GM19455 (cell line): ENCODE data around the gene PPT2.
A peak's percentile ranks its signal among the peaks of the same experiment; 100 is the strongest.
"Not testable (repeated sequence)": the region's sequence is repeated elsewhere in the genome, so short reads cannot be mapped to it uniquely, and the experiment has no call there.

Experiments
- ATAC-seq: cut with Tn5 transposase; IDR thresholded peaks from one replicate; pipeline ENCODE4 v1.9.1; 2021; ENCODE audit not compliant: unreplicated experiment

Gene PPT2

DNA sequence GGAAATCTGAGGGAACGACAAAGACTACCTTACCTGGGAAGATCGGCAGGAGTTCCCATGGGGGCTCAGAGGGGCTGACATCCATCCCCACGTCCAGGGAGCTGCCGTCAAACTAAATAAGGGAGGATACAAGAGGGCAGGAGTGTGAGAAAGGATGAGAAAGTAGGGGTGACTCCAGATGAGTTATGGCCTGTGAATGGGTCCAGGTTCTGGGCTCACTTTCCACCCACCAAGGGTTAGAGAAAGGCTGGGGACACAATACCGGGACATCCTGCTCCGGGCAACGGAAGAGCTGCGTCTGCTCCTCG, 26.6 kb upstream of the PPT2 start:
- no peak for ATAC-seq

DNA sequence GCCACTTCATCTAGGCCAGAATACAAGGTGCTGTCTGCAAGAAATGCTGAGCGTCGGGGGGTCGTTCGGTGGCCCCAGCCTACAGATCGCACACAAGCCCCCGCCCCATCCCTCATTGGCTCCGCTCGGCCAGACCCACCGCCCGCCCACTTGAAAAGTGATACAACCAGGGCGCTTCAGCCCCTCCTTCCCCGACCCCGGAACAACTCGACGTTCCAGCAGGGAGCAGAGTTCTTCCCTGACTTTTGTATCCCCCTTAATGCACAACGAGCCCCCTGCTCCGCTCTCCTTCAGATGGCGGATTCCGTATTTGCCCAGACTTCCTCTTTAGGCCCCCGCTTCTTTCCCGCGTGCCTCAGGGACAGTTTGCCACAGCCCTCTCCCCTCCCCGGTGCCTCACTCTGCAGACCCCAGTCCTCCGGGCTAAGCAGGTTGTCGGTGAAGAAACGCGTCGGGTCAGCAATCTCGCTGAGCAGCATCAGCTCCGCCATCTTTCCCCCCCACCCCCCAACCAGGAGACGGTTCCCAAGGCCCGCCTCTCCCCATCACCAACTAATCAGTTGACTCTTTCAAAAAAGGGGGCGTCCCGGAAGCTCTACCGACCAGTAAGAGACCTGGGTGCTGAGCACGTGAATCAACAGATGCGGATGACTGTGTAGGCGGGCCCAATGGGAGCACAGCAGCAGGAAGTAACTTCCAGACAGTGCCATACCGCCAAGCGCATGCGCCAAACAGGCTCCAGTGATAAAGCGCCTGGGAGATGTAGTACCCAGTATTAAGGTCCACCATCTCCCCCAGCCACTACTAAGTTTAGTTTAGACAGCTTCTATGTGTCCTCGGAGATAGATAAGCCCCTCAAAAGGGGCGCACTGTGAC, 26.0 kb upstream of the PPT2 start, which contains the start of gene ATF6B:
ATF6B (minus strand) TSS at position 530 of the 876 bp plus-strand sequence; CDS start at position 491, 39 bp downstream.
- peak; percentile 73 for ATAC-seq

DNA sequence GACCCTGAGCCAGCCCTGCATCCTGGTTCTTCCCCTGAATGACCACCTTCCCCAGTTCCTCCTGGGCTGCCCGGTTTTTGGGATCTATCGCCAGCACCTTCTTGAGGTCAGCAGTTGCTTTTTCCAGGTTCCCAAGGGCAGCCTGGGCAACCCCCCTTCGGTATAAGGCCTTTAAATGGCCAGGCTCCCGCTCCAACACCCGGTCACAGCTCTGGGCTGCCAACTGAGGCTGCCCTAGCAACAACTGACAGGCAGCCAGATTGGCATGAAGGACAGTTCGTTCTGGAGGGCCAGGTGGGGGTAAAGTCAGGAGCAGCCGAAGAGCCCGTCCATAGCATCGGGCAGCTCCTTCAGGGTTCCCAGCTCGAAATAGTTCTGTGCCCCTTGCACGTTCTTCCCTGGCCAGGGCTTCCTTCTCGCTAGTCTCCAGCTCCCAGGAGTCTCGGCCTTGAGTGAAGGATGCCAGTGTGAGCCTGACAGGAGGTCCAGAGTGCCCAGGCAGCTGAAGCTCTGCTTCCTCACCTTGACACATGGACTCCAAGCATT, 25.1 kb upstream of the PPT2 start:
- ATAC-seq: no peak

DNA sequence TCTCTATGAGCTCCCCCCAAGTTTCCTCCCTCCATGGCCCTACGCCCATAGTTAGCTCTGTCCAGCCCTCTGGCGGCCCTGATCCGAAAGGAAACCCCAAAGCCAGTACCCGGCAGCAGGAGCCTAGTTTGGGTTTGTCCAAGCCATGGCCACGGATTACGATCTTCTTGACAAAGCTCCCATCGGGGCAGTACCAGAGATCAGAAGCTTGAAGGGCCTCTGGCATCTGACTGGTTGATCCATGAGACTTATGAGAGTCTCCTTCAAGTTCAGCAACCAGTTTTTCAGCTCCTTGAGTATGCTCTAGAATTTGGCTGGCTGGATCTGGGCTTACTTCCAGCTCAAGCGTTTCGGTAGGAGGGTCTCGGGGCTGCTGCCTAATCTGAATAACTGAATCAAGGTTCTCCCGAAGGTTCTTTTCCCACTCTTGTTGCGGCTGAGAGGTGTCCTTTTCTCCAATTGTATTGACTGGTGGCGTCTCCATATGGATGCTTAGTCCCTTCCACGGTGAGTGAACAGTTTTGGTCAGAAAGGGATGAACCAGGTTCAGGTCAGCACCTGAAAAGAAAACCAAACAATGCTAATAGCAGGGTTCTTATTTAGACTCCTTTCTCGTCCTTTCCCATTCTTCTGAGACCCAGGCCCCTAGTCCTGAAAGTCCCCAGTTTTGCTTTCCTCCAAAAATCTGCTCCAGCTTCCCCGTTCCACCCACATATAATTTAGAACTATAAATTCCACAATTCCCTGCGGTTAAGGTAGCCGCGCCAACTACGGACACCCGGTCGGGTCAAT, 24.4 kb upstream of the PPT2 start:
- no peak for ATAC-seq

- no peak for ATAC-seq
These were observed 22.4 kb upstream of the PPT2 start for GRCh38 chr6:32131439-32131948.

DNA sequence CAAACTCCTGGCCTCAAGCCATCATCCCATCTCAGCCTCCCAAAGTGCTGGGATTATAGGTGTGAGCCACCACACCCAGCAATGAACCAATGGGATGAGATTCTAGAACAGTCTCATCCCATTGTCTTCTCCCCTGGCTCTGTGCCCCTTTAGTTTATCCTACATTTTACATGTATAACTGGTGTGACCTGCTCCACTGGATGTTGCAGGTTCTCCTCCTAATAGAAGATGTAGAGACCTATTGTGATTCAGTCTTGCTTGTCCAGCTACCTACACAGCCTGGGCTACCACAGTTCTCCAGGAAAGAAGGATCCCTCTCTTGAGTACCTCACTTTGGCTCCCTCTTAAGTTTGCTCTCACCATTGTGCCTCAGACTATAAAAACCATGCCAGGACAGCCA, 21.8 kb upstream of the PPT2 start:
- ATAC-seq: no peak

DNA sequence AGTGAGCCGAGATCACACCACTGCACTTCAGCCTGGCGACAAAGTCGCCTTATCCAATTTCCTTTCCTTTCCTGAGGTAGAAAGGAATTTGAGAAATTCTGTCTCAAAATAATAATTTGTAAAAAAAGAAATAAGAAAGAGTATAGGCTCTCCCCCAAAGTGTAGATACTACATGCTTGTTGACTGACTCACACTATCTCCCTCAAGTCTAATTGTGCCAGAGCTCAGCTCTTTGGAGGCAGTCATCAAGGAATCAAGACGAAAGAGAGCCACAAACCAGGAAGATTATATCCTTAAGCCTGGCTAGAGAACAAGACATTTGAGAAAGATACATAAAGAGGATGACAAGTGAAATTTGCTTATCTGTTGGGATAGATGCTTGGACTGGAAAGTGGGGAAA, 20.2 kb upstream of the PPT2 start:
- ATAC-seq: no peak

DNA sequence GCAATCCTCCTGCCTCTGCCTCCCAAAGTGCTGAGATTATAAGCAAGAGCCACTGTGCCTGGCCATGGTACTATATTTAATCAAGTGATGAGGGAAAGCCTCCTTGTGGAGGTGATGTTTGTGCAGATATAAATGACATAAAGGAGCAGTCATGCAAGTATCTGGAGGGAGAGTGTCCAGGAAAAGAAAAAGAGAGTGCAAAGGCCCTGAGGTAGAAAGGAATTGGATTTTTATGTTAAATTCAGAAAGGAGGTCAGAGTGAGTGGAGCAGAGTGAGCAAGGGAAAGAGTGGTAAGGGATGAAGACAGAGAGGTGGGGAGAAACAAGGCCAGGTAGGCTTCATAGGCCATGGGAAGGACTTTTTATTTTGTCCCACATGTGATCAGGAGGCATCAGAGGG, 16.5 kb upstream of the PPT2 start:
- no peak for ATAC-seq

- no peak for ATAC-seq
These were observed 14.4 kb upstream of the PPT2 start for GRCh38 chr6:32139590-32139989.

DNA sequence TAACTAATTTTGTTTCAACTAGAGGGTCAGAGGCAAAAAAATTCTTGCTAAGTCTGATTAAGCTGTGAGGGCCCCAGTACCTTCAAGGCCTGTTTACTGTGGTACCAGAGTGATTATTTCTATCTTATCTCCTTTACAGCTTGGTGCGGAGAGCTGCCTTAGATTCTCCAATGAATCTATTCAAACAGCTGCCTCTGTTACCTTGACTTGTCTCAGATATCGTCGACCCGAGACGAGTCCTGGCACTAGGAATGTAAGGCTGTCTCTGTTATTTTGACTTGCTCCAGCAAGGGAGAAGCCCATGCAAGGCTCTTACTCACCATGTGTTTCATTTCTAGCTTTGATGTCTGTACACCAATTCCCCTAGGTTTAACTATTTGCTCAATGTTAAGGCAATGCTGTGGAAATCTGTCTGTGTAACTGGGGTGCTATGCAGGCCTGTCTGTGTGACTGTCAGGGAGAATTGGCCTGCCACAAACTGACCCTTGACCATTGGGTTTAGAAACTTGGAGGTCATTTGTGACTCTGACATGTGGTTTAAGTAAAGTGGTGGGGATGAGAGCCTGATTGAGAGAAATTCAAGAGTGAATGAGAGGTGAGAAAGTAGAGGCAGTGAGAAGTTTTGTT, 13.4 kb upstream of the PPT2 start:
- no peak for ATAC-seq

DNA sequence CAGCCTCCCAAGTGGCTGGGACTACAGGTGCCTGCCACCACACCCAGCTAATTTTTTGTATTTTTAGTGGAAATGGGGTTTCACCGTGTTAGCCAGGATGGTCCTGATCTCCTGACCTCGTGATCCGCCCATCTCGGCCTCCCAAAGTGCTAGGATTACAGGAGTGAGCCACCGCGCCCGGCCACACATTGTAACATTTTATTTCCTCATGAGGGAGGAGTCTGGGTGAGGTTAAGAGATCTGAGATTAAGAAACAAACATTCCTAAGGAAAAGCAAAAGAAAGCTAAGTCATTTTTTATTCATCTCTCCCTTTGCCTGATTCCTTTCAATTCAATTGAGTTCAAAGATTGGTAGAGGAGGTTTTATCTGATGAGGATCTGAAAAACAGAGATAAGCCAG, 9.7 kb upstream of the PPT2 start:
- ATAC-seq: not testable (repeated sequence)

DNA sequence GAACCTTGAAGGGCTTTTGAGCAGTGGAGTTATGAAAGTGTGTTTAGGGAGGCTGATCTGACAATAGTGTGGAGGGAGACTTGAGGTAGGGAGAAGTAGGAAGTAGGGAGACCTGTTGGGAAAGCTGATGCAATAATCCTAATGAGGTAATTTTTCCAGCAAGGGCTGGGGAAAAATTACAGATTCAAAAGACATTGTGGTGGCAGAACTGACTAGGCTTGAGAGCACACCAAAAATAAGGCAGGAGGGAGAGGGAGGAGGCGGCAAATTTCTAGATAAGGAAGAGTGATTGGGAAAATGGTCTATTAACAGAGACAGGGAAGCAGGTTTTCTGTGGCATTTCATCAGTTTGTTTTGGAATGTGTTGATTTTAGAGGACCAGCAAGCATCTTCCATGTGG, 7.7 kb upstream of the PPT2 start:
- ATAC-seq: no peak

DNA sequence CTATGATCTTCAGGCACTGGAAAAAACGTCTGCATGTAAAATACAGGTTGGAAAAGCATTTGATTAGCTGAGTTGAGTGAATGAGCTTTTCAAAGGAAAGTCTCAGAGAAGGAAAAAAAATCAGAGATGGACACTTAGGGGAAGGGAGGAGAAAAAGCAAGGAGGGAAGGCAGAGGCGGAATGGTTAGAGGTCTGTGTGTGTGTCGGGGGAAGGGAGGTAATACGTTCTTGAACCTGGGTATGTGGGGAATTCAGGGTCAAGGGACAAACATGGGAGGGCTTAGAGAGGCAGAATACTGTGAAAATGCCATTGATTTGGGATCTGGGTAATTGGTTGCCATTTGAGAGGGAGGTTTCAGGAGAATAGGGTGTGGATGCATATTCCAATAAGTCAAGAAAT, 7.3 kb upstream of the PPT2 start:
- ATAC-seq: no peak

DNA sequence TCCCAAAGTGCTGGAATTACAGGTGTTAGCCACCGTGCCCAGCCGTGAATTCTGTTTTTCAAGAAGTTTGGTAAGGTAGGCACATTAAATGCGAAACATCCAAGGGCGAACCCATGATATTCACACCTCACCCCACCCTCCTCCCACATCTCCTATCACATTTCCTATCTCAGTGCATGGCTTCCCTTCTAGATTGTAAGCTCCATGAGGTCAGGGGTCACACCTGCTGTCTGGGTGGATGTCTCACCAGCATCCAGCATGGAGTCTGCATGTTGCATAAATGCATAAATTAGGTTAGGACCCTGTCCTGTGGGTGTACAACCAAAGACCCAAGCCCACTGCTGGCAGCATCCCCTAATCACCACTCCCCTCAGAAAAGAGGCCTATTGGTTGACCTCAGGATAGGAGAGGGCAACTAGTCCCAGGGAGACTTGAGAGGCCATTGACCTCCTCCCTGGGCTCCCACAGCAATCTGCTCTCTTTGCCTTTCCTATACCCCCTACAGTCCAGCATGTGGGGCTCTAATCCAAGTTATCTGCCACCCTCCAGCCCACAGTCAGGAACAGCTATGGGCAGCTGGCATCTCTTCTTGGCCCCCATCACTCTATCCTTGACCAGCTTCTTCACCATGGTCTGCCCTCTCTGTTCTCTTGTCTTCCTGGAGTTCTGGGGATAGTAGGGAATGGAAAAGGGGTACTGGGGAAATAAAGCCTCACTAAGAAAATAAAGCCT, 6.4 kb upstream of the PPT2 start:
- ATAC-seq: no peak

- ATAC-seq: no peak
These were observed 5.5 kb upstream of the PPT2 start for GRCh38 chr6:32148289-32149091.

- ATAC-seq: no peak
These were observed 4.7 kb upstream of the PPT2 start for GRCh38 chr6:32149092-32149755.

- no peak for ATAC-seq
These were observed 3.7 kb upstream of the PPT2 start for GRCh38 chr6:32149932-32150870.

DNA sequence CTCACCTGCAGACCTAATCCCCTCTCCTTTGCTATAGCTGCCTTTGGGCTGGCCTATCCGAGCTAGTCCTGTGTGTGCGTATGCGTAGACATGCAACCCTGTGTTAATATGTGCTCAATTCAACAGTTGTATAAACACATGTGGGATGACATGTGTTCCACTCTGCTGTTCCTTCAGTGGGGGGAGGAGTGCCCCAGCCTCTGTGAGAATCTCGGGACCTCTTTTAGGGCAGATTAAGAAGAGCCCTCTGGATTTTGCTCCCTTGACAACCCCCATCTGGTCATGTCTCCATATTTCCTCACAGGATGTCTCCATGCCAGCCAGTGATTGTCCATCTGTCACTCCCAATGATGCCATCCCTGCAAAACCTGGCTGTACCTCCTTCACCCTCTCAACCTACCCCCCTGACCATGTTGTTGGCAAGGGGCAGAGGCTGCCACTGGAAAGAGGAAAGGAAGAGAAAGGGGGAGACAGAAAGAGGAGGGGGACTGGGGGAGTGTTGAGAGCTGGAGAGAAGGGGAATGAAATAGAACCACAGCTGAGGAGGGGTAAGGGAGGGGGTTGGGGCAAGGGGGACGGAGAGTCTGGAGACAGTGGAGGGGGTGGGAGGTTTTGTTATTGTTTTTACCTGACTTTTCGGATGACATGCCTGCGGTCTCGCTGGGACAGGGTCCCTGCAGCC, 2.6 kb upstream of the PPT2 start:
- ATAC-seq: no peak
